Caco-2 (cell line): ENCODE measurements around the gene CLEC2B. TPM values are rescaled to one million over a fixed set of nuclear protein-coding genes. Genes with fewer than 3 reads are reported as not detected.

Experiments used
- BruUV-seq: library from RNA; stranded (reverse); fragments of 400-500 nt; replicated peaks from 2 replicates; lab custom pipeline; 2021; lab: Mats Ljungman, UMichigan
- CTCF ChIA-PET: fragments of 300-600 bp; sonication (Branson Sonifier 250); formaldehyde crosslinking; loops from one replicate; lab custom pipeline; 2022; ENCODE audit warnings: antibody characterized with exemption; lab: Charles Lee
- POLR2A ChIA-PET: fragments of 300-600 bp; sonication (Branson Sonifier 250); formaldehyde crosslinking; loops from one replicate; lab custom pipeline; 2022; ENCODE audit warnings: antibody characterized with exemption; lab: Charles Lee
- DNase-seq, 2 experiments: peaks; one replicate each; pipeline versions ENCODE4 v3.0.0 to v3.0.0-alpha.2; 2020 to 2022
- H3K27me3 ChIP-seq: replicated peaks from 2 replicates; pipeline ENCODE4 v1.6.0; 2011; ENCODE audit warnings: low read length; ENCODE audit not compliant: control insufficient read depth, insufficient read depth
- H3K36me3 ChIP-seq: 2 replicates; pipeline ENCODE4 v1.5.1; 2011; ENCODE audit warnings: low read length; ENCODE audit not compliant: control insufficient read depth, insufficient read depth
- H3K4me1 ChIP-seq: fragments of 250-450 bp; sonication (Bioruptor Pico); 2 replicates; pipeline ENCODE4 v1.5.1; 2020; ENCODE audit warnings: mild to moderate bottlenecking
- H3K4me3 ChIP-seq: 2 replicates; pipeline ENCODE4 v1.5.1; 2011; ENCODE audit warnings: low read depth, mild to moderate bottlenecking, control low read depth, low read length
- H3K9me3 ChIP-seq: fragments of 250-450 bp; sonication (Bioruptor Pico); 2 replicates; pipeline ENCODE4 v1.5.1; 2020; ENCODE audit warnings: mild to moderate bottlenecking, moderate library complexity
- H3K27ac Mint-ChIP-seq: one replicate; pipeline ENCODE4 v1.8.0; 2022; ENCODE audit warnings: mixed read lengths; ENCODE audit not compliant: unreplicated experiment
- H3K27me3 Mint-ChIP-seq: one replicate; pipeline ENCODE4 v1.8.0; 2022; ENCODE audit warnings: mixed read lengths; ENCODE audit not compliant: insufficient read depth, unreplicated experiment
- H3K36me3 Mint-ChIP-seq: one replicate; pipeline ENCODE4 v1.8.0; 2022; ENCODE audit warnings: mild to moderate bottlenecking, mixed read lengths; ENCODE audit not compliant: insufficient read depth, unreplicated experiment
- H3K4me1 Mint-ChIP-seq: one replicate; pipeline ENCODE4 v1.8.0; 2022; ENCODE audit warnings: low read depth, mixed read lengths; ENCODE audit not compliant: unreplicated experiment
- H3K4me3 Mint-ChIP-seq: one replicate; pipeline ENCODE4 v1.8.0; 2022; ENCODE audit warnings: mild to moderate bottlenecking, moderate library complexity, mixed read lengths; ENCODE audit not compliant: unreplicated experiment
- H3K9me3 Mint-ChIP-seq: one replicate; pipeline ENCODE4 v1.8.0; 2022; ENCODE audit warnings: mixed read lengths; ENCODE audit not compliant: unreplicated experiment
- CTCF ChIP-seq, 2 experiments: fragments of 200-600 bp in 1 of 2; IDR thresholded peaks; 1 replicate in 1 of 2; 2 replicates in 1 of 2; pipeline versions ENCODE4 v1.5.1 to v1.8.0; 2011 to 2022; ENCODE audit warnings: antibody characterized with exemption in 1 of 2, control low read depth in 1 of 2, inconsistent platforms in 1 of 2, low read depth in 1 of 2, low read length in 1 of 2, mild to moderate bottlenecking in 1 of 2, moderate library complexity in 1 of 2; ENCODE audit not compliant: insufficient read depth in 1 of 2, severe bottlenecking in 1 of 2, unreplicated experiment in 1 of 2
- intact Hi-C: fragments of 100-400 bp; cut with micrococcal nuclease; formaldehyde crosslinking; loops from one replicate; pipeline ENCODE4 v1.10.0; 2022; ENCODE audit not compliant: unreplicated experiment
- total RNA-seq: library from RNA; stranded (reverse); gene quantifications from 2 replicates; pipeline ENCODE4 v1.2.3, GENCODE V29; 2022

The CLEC2B gene
- total RNA-seq, 1 experiment from 2014 or later, result not detected

- Histone ChIP-seq H3K9me3 (peaks cover 20% of the 10 kb centered on the region), H3K4me3 (no peak overlapping the region), H3K4me1 (no peaks in the 10 kb centered on the region), H3K36me3 (no peaks in the 10 kb centered on the region), H3K27me3 (no peaks in the 10 kb centered on the region)
- TF ChIP-seq CTCF (IDR thresholded peaks at IDR 0.05; ENCODE audit: insufficient read depth in 1 of 2, low read depth in 1 of 2, low read length in 1 of 2, severe bottlenecking in 1 of 2, unreplicated experiment in 1 of 2), result no peak
- BruUV-seq, result no TSS peak
- Mint-ChIP-seq H3K27me3 (no peaks in the 10 kb centered on the region), H3K27ac (no peak overlapping the region), H3K36me3 (no peaks in the 10 kb centered on the region), H3K9me3 (peaks cover 58% of the 10 kb centered on the region), H3K4me3 (no peak overlapping the region), H3K4me1 (no peaks in the 10 kb centered on the region)
- ChIA-PET CTCF (no interaction called here), POLR2A (no interaction called here)
- DNase-seq, result no peak
- intact Hi-C loops, result no loop called here
These were observed 37.7 kb upstream of the CLEC2B start for GRCh38 chr12:9906873-9907272.

GRCh38 chr12:9902539-9903228, 33.5 kb upstream of the CLEC2B start:
- Histone ChIP-seq H3K36me3 (no peaks in the 10 kb centered on the region), H3K4me3 (no peak overlapping the region), H3K4me1 (no peaks in the 10 kb centered on the region), H3K27me3 (no peaks in the 10 kb centered on the region), H3K9me3 (peaks cover 6% of the 10 kb centered on the region; the same call in 1 of the 2 replicates)
- ChIA-PET CTCF (no interaction called here), POLR2A (no interaction called here)
- H3K4me1 Mint-ChIP-seq, result no peaks in the 10 kb centered on the region
- BruUV-seq, result no TSS peak
- no peak overlapping the region for H3K27ac Mint-ChIP-seq
- no peak for DNase-seq
- peaks cover 6% of the 10 kb centered on the region for H3K27me3 Mint-ChIP-seq
- TF ChIP-seq CTCF (IDR thresholded peaks at IDR 0.05; ENCODE audit: insufficient read depth in 1 of 2, low read depth in 1 of 2, low read length in 1 of 2, severe bottlenecking in 1 of 2, unreplicated experiment in 1 of 2), result no peak
- intact Hi-C loops, result no loop called here
- H3K9me3 Mint-ChIP-seq, result peaks cover 18% of the 10 kb centered on the region
- H3K36me3 Mint-ChIP-seq, result no peaks in the 10 kb centered on the region
- H3K4me3 Mint-ChIP-seq, result no peak overlapping the region

GRCh38 chr12:9900930-9901329, 31.8 kb upstream of the CLEC2B start:
- CTCF ChIA-PET, result no interaction called here
- DNase-seq, result no peak
- no peaks in the 10 kb centered on the region for H3K4me1 ChIP-seq
- POLR2A ChIA-PET, result no interaction called here
- Mint-ChIP-seq H3K4me3 (no peak overlapping the region), H3K4me1 (no peaks in the 10 kb centered on the region), H3K27ac (no peak overlapping the region), H3K36me3 (no peaks in the 10 kb centered on the region), H3K27me3 (peaks cover 6% of the 10 kb centered on the region), H3K9me3 (peaks cover 18% of the 10 kb centered on the region)
- no peaks in the 10 kb centered on the region for H3K36me3 ChIP-seq
- TF ChIP-seq CTCF (IDR thresholded peaks at IDR 0.05; ENCODE audit: insufficient read depth in 1 of 2, low read depth in 1 of 2, low read length in 1 of 2, severe bottlenecking in 1 of 2, unreplicated experiment in 1 of 2), result no peak
- intact Hi-C loops, result no loop called here
- no peak overlapping the region for H3K4me3 ChIP-seq
- no peaks in the 10 kb centered on the region for H3K27me3 ChIP-seq
- H3K9me3 ChIP-seq, result peaks cover 6% of the 10 kb centered on the region; the same call in 1 of the 2 replicates
- BruUV-seq, result no TSS peak
